ENCODE measurements around the gene KCNQ2. TPM values are rescaled to one million over a fixed set of nuclear protein-coding genes. Genes with fewer than 3 reads are reported as not detected.
"Not testable (repeated sequence)": the region's sequence is repeated elsewhere in the genome, so short reads cannot be mapped to it uniquely, and the experiment has no call there.

Gene KCNQ2
- total RNA-seq, 1 donor from 2014 or later = 354 TPM

DNA sequence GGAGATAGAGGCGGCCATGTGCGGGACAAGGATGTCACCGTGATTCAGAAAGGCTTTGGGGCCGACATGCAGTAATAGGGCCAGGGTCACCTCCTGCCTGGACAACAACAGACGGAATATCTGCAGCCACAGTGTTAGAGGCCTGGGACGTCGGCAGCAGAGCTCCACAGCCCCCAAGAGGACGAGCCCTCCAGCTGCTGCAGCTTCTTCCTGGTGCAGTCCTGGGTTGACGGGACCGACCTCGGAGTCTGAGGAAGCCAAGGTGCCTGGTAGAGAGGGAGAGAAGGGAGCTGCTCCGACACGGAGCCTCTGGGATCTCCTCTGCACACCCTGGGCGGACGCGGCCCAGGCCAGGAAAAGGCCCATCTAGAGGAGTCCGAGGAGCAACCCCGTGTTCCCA, 88.1 kb downstream of the KCNQ2 start:
- no peak for DNase-seq
- peaks cover 24% of the 10 kb centered on the region for H3K9me3 Mint-ChIP-seq (ENCODE audit: unreplicated experiment)
- TF ChIP-seq, protein P1, sequence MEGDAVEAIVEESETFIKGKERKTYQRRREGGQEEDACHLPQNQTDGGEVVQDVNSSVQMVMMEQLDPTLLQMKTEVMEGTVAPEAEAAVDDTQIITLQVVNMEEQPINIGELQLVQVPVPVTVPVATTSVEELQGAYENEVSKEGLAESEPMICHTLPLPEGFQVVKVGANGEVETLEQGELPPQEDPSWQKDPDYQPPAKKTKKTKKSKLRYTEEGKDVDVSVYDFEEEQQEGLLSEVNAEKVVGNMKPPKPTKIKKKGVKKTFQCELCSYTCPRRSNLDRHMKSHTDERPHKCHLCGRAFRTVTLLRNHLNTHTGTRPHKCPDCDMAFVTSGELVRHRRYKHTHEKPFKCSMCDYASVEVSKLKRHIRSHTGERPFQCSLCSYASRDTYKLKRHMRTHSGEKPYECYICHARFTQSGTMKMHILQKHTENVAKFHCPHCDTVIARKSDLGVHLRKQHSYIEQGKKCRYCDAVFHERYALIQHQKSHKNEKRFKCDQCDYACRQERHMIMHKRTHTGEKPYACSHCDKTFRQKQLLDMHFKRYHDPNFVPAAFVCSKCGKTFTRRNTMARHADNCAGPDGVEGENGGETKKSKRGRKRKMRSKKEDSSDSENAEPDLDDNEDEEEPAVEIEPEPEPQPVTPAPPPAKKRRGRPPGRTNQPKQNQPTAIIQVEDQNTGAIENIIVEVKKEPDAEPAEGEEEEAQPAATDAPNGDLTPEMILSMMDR (IDR thresholded peaks at IDR 0.05; ENCODE audit: partially characterized antibody, unreplicated experiment) = no peak
- H3K4me3 Mint-ChIP-seq (ENCODE audit: unreplicated experiment) = no peak overlapping the region
- no peak overlapping the region for H3K27ac Mint-ChIP-seq (ENCODE audit: unreplicated experiment)
- peaks cover 8% of the 10 kb centered on the region for H3K27me3 Mint-ChIP-seq (ENCODE audit: unreplicated experiment)
- peaks cover 5% of the 10 kb centered on the region for H3K4me1 Mint-ChIP-seq (ENCODE audit: low read depth, unreplicated experiment)
- H3K36me3 Mint-ChIP-seq (ENCODE audit: unreplicated experiment) = peaks cover 31% of the 10 kb centered on the region

DNA sequence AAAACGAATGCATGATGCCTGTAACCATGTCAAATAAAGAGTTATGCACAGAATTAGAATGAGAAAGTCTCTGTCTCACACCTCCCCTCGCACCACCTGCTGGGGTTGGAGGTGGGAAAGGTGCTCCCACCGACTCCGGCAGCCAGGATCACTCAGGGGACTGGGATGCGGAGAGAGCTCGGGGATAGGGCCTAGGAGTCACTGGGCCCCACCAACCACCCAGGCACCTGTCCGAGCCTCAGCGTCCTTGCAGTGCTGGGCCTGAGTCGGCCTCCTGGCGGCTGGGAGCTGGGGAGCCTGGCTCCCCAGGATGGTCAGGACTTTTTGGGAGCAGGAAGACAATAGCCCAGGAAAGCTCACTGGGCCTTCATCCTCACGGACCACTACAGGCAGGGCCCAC, 88.9 kb downstream of the KCNQ2 start:
- Mint-ChIP-seq H3K4me3 (ENCODE audit: unreplicated experiment) (no peak overlapping the region), H3K9me3 (ENCODE audit: unreplicated experiment) (peaks cover 25% of the 10 kb centered on the region), H3K4me1 (ENCODE audit: low read depth, unreplicated experiment) (peaks cover 12% of the 10 kb centered on the region), H3K27ac (ENCODE audit: unreplicated experiment) (no peak overlapping the region), H3K36me3 (ENCODE audit: unreplicated experiment) (peaks cover 29% of the 10 kb centered on the region), H3K27me3 (ENCODE audit: unreplicated experiment) (peaks cover 8% of the 10 kb centered on the region)
- DNase-seq = no peak
- TF ChIP-seq, protein P1 (IDR thresholded peaks at IDR 0.05; ENCODE audit: partially characterized antibody, unreplicated experiment) = no peak

DNA sequence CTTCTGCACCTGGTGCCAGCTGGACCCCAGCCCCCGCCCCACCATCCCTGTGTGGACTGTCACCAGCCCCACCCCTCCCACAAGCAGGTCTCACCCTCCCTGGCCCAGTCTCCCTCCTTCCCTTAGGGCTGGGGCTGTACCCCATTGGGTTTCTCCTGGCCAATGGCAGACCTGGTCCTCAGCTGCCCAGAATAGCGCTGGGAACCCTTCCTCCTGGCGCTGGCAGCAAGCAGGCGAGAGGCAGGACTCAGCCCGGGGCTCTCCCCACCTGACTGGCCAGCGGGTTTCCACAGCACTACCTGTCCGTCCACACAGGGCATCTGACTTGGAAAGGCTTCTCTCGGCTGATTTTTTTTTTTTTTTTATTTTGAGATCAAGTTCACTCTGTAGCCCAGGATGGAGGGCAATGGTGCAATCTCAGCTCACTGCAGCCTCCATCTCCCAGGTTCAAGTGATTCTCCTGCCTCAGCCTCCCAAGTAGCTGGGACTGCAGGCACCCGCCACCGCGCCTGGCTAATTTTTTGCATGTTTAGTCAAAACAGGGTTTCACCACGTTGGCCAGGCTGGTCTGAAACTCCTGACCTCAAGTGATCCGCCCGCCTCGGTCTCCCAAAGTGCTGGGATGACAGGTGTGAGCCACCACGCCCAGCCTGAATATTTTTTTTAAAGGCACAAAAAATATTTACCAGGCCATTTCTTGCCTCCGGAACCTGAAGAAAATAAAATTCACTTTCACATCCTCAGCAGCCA, 89.7 kb downstream of the KCNQ2 start:
- H3K27me3 Mint-ChIP-seq (ENCODE audit: unreplicated experiment) = peaks cover 8% of the 10 kb centered on the region
- peaks cover 17% of the 10 kb centered on the region for H3K4me1 Mint-ChIP-seq (ENCODE audit: low read depth, unreplicated experiment)
- DNase-seq = no peak
- peaks cover 25% of the 10 kb centered on the region for H3K9me3 Mint-ChIP-seq (ENCODE audit: unreplicated experiment)
- peaks cover 24% of the 10 kb centered on the region for H3K36me3 Mint-ChIP-seq (ENCODE audit: unreplicated experiment)
- no peak overlapping the region for H3K27ac Mint-ChIP-seq (ENCODE audit: unreplicated experiment)
- TF ChIP-seq, protein P1 (IDR thresholded peaks at IDR 0.05; ENCODE audit: partially characterized antibody, unreplicated experiment) = no peak
- no peak overlapping the region for H3K4me3 Mint-ChIP-seq (ENCODE audit: unreplicated experiment)

DNA sequence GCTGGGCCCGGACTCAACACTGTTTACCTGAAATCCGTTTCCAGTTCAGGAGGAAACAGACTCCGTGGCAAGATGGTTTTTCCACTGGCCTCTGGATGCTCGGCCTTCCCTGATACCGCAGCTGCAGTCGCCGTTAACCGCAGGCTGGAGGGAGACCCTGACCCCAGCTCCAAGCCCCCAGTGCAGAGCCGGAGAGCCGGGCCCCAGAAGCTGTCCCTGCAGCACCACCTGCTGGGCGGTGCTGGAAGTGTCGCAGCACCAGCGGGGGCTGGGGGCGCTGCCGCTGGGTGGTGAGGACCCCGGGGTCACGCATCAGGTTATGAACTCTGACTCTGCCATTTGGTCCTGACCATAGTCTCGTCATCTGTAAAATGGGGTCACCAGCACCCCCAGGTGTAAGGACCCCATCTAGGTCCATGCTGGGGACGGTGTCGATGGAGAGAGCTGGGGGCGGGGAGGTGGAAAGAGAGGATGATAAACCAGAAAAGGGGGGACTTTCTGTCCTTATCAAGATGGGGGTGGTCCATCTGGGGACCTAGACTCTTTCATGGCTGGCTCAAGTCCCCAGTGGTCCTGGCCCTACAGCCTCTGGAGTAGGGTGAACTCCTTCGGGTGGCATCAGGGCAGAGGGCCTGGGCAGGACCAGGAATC, 90.5 kb downstream of the KCNQ2 start:
- Mint-ChIP-seq H3K36me3 (ENCODE audit: unreplicated experiment) (peaks cover 18% of the 10 kb centered on the region), H3K27me3 (ENCODE audit: unreplicated experiment) (peaks cover 8% of the 10 kb centered on the region), H3K27ac (ENCODE audit: unreplicated experiment) (no peak overlapping the region), H3K4me3 (ENCODE audit: unreplicated experiment) (no peak overlapping the region), H3K9me3 (ENCODE audit: unreplicated experiment) (peaks cover 22% of the 10 kb centered on the region), H3K4me1 (ENCODE audit: low read depth, unreplicated experiment) (peaks cover 22% of the 10 kb centered on the region)
- TF ChIP-seq, protein P1 (IDR thresholded peaks at IDR 0.05; ENCODE audit: partially characterized antibody, unreplicated experiment) = peak; percentile 100
- DNase-seq = peak; percentile 81

DNA sequence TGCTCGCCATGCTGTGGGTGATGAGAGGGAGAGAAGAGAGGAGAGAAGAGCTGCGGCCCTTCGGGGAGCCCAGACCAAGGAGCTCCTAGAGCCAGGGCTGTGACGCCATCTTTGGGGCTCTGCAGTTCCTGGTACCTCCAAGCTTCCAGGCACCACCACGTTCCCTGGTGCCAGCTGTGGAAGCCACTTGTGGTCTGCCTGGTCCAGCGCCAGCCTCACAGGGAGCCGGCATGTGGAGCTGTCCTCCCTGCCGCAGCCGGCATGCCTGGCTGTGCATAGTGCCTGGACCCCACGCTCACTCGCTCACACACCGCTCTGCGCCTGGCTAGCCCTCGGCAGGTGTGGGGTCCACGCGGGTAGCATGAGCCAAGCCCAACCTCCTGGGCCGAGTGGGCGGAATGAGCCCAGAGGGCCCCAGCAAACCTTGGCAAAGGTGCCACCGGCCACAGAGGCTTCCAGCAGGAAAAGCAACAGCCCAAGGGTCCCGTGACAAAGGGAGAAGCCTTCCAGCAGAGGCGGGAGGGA, 92.0 kb downstream of the KCNQ2 start:
- Mint-ChIP-seq H3K4me3 (ENCODE audit: unreplicated experiment) (peak overlapping the region; percentile 20), H3K9me3 (ENCODE audit: unreplicated experiment) (peaks cover 16% of the 10 kb centered on the region), H3K27me3 (ENCODE audit: unreplicated experiment) (peaks cover 4% of the 10 kb centered on the region), H3K4me1 (ENCODE audit: low read depth, unreplicated experiment) (peaks cover 27% of the 10 kb centered on the region), H3K27ac (ENCODE audit: unreplicated experiment) (peak overlapping the region; percentile 12), H3K36me3 (ENCODE audit: unreplicated experiment) (peaks cover 3% of the 10 kb centered on the region)
- no peak for DNase-seq
- TF ChIP-seq, protein P1 (IDR thresholded peaks at IDR 0.05; ENCODE audit: partially characterized antibody, unreplicated experiment) = no peak

DNA sequence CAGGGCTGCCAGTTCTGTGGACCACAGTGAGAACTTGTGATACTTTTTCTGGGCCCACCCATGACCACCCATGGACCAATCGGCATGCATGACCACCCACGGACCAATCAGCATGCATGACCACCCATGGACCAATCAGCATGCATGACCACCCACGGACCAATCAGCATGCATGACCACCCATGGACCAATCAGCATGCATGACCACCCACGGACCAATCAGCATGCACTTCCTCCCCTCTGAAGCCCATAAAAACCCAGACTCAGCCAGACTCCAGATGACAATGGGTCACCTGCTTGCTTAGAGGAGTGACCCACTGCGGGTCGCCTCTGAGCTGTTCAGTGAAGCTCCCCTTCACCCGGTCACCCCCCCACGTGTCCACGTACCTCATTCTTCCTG, 92.6 kb downstream of the KCNQ2 start:
- H3K4me3 Mint-ChIP-seq (ENCODE audit: unreplicated experiment) = peak overlapping the region; percentile 20
- peak overlapping the region; percentile 48 for H3K27ac Mint-ChIP-seq (ENCODE audit: unreplicated experiment)
- not testable (repeated sequence) for DNase-seq; H3K36me3 Mint-ChIP-seq (ENCODE audit: unreplicated experiment); H3K27me3 Mint-ChIP-seq (ENCODE audit: unreplicated experiment)
- H3K4me1 Mint-ChIP-seq (ENCODE audit: low read depth, unreplicated experiment) = peaks cover 27% of the 10 kb centered on the region
- H3K9me3 Mint-ChIP-seq (ENCODE audit: unreplicated experiment) = peaks cover 14% of the 10 kb centered on the region
